Measurements from ENCODE around the gene FRMPD1. TPM values are rescaled to one million over a fixed set of nuclear protein-coding genes. Genes with fewer than 3 reads are reported as not detected.

Gene FRMPD1
- total and polyA plus RNA-seq, 8 donors = 0.03 to 0.31 (median 0.18) TPM; not detected in 2

DNA sequence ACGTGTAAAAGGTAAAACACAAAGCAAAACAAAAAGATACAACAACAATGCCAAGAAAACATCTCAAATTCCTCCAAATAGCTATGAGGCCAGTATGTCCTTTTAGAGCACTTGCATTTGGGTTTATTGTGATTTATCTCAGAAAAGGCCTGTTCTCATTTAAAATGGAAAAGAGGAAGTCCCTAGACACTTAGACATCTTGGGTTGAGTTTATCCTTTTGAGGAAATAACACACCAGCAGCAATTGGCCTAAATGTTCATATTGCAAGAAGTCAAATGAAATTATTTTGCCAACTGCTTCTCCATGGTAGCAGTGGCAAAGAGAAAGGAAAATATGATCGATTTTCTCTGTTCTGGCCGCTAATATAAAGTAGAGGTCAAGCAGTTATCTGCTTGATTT lies 59.3 kb downstream of the FRMPD1 start:
- Histone ChIP-seq H3K4me3 (no peak overlapping the region), H3K36me3 (no peaks in the 10 kb centered on the region), H3K9me3 (no peaks in the 10 kb centered on the region), H3K27ac (no peak overlapping the region), H3K27me3 (peaks cover 0 to 16% of the 10 kb centered on the region in 2 donors), H3K4me1 (no peaks in the 10 kb centered on the region)
- DNase-seq (no peak), ATAC-seq (no peak)
- TF ChIP-seq, protein P1, sequence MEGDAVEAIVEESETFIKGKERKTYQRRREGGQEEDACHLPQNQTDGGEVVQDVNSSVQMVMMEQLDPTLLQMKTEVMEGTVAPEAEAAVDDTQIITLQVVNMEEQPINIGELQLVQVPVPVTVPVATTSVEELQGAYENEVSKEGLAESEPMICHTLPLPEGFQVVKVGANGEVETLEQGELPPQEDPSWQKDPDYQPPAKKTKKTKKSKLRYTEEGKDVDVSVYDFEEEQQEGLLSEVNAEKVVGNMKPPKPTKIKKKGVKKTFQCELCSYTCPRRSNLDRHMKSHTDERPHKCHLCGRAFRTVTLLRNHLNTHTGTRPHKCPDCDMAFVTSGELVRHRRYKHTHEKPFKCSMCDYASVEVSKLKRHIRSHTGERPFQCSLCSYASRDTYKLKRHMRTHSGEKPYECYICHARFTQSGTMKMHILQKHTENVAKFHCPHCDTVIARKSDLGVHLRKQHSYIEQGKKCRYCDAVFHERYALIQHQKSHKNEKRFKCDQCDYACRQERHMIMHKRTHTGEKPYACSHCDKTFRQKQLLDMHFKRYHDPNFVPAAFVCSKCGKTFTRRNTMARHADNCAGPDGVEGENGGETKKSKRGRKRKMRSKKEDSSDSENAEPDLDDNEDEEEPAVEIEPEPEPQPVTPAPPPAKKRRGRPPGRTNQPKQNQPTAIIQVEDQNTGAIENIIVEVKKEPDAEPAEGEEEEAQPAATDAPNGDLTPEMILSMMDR (IDR thresholded peaks at IDR 0.05) = no peak
- intact Hi-C loops (cut with DNase I) = no loop called here

DNA sequence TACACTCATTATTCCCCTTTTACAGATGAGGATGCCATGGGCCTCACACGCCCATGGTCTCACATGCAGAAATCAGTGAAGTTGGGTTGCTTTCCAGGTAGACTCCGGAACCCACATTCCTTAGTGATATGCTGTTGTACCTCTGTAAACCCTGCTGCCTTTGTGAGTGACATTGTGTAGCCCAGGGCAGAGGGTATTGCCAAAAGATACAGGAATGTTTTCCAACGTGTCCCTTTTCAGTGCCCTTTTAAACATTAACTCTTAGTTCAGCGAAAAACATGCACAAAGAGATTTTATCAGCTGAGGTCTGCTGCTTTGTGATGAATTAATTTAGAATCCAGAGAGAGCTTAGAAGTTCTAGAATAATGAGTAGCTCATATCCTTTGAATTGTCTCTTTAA lies 64.5 kb downstream of the FRMPD1 start:
- intact Hi-C loops (cut with DNase I) = no loop called here
- Histone ChIP-seq H3K27me3 (peaks cover 0 to 5% of the 10 kb centered on the region in 2 donors), H3K36me3 (no peaks in the 10 kb centered on the region), H3K4me3 (no peak overlapping the region), H3K9me3 (no peaks in the 10 kb centered on the region), H3K27ac (no peak overlapping the region), H3K4me1 (no peaks in the 10 kb centered on the region)
- no peak for ATAC-seq
- no peak for DNase-seq
- TF ChIP-seq, protein P1 (IDR thresholded peaks at IDR 0.05) = no peak

DNA sequence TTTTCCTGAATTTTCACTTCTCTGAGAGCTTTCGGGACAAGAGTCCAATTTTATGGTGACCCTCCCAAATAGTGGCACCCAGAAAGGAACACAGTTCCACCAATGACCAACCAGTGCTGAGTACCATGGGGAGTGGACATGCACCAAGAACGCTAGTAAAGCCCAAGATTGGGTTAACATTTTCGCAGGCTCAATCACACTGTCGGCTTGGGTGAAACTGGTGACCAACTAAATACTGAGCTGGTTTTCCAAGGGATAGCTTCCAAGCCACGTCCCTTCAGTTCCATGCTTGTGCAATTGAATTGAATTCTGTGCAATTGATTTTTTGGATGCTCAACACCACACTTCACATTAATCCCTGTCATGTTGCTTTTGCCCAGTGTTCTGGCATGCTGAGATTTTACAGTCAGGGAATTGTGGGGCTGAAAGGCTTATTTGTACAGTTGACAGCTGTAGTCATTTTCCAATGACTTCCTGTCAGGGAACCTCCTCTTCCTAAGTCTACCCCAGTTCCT lies 65.3 kb downstream of the FRMPD1 start:
- Histone ChIP-seq H3K27me3 (peaks cover 0 to 5% of the 10 kb centered on the region in 2 donors), H3K36me3 (no peaks in the 10 kb centered on the region), H3K4me3 (no peak overlapping the region), H3K9me3 (no peaks in the 10 kb centered on the region), H3K4me1 (no peaks in the 10 kb centered on the region), H3K27ac (no peak overlapping the region)
- intact Hi-C loops (cut with DNase I) = no loop called here
- DNase-seq (no peak), ATAC-seq (no peak)
- TF ChIP-seq, protein P1 (IDR thresholded peaks at IDR 0.05) = no peak

DNA sequence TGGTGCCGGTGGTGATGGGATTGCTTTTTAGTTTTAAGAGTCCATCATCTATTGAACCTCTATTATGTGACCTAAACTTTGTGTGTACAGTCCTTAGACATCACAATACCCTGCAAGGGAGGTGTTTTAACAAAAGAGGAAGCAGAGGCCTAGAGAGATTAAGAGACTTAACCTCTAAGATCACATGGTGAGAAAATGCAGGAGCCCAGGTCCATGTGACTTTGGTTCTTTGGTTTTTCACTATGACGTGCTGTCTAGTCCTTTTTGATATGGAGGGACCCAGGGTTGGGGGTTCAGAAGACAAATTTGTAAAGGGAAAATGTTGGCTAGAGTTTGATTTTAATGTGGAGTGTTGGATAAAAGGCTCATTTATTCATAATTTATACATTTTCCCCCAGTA lies 68.8 kb downstream of the FRMPD1 start:
- H3K36me3 ChIP-seq = no peaks in the 10 kb centered on the region
- ATAC-seq (no peak), DNase-seq (no peak)
- no peak overlapping the region for H3K27ac ChIP-seq
- no peaks in the 10 kb centered on the region for H3K4me1 ChIP-seq
- TF ChIP-seq, protein P1 (IDR thresholded peaks at IDR 0.05) = no peak
- H3K27me3 ChIP-seq = peaks cover 0 to 5% of the 10 kb centered on the region in 2 donors
- intact Hi-C loops (cut with DNase I) = no loop called here
- H3K4me3 ChIP-seq = no peak overlapping the region
- H3K9me3 ChIP-seq = no peaks in the 10 kb centered on the region

- Histone ChIP-seq H3K4me3 (no peak overlapping the region), H3K36me3 (no peaks in the 10 kb centered on the region), H3K27ac (no peak overlapping the region), H3K27me3 (peaks cover 14 to 32% of the 10 kb centered on the region in 2 donors), H3K4me1 (no peaks in the 10 kb centered on the region), H3K9me3 (no peaks in the 10 kb centered on the region)
- ATAC-seq (peak; percentile 89), DNase-seq (peak in 1 of 4 donors; percentile 10)
- intact Hi-C loops (cut with DNase I) = no loop called here
- TF ChIP-seq, protein P1 (IDR thresholded peaks at IDR 0.05) = no peak
Observed at GRCh38 chr9:37727013-37727412, 76.3 kb downstream of the FRMPD1 start.
